Cardiac fibroblast (primary cell): ENCODE results near the gene TEX19.

ENCODE experiments used
- DNase-seq, 2 donors: peaks; one replicate each; pipeline versions ENCODE4 v3.0.0 to v3.0.0-alpha.2; 2010; ENCODE audit warnings: low read depth in 2 of 2
- H3K4me3 ChIP-seq, 2 donors: replicated peaks in 1 of 2; 1 replicate in 1 of 2; 2 replicates in 1 of 2; pipeline ENCODE4 v1.5.1; 2011; ENCODE audit warnings: low read depth in 2 of 2, low read length in 2 of 2, mild to moderate bottlenecking in 2 of 2, moderate library complexity in 1 of 2
- CTCF ChIP-seq: IDR thresholded peaks from one replicate; pipeline ENCODE4 v1.5.1; 2011; ENCODE audit warnings: low read depth, mild to moderate bottlenecking, low read length, inconsistent platforms

Gene TEX19

GRCh38 chr17:82383411-82383810 lies 24.4 kb downstream of the TEX19 start:
- H3K4me3 ChIP-seq, result no peak overlapping the region
- DNase-seq, result no peak
- TF ChIP-seq CTCF, result no peak

GRCh38 chr17:82384051-82384729 lies 25.1 kb downstream of the TEX19 start:
- DNase-seq, result no peak
- TF ChIP-seq CTCF, result no peak
- no peak overlapping the region for H3K4me3 ChIP-seq

GRCh38 chr17:82384730-82385481 lies 25.9 kb downstream of the TEX19 start:
- H3K4me3 ChIP-seq, result no peak overlapping the region
- peak in 1 of 2 donors; percentile 27 for DNase-seq
- no peak for TF ChIP-seq CTCF

- no peak overlapping the region for H3K4me3 ChIP-seq
- no peak for TF ChIP-seq CTCF
- no peak for DNase-seq
These were observed 26.7 kb downstream of the TEX19 start for GRCh38 chr17:82385559-82386254.

- DNase-seq, result no peak
- H3K4me3 ChIP-seq, result no peak overlapping the region
- no peak for TF ChIP-seq CTCF
These were observed 27.3 kb downstream of the TEX19 start for GRCh38 chr17:82386255-82386831.

- no peak for DNase-seq
- no peak for TF ChIP-seq CTCF
- H3K4me3 ChIP-seq, result no peak overlapping the region
These were observed 28.0 kb downstream of the TEX19 start for GRCh38 chr17:82386881-82387704.
